ENCODE measurements around the gene PRR33. TPM values are rescaled to one million over a fixed set of nuclear protein-coding genes. Genes with fewer than 3 reads are reported as not detected.

Gene PRR33
- total and polyA plus RNA-seq, 2 donors (not counting 3 experiments of a cell fraction or from before 2014, with no cell fraction given): not detected

DNA sequence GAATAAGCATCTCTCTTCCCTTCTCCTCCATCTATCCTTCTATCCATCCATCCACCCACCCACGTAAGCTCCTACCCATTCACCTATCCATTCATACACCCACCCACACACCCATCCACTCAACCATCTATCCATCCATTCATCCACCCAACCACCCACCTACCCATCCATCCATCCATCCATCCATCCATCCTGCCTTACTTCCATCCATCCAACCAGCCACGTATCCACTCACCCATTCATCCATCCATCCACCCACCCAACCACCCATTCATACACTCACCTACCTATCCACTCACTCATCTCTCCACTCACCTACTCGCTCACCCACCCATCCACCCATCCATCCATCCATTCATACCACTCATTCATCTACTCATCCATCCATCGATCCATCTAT, 41.0 kb upstream of the PRR33 start:
- no peaks in the 10 kb centered on the region for H3K36me3 ChIP-seq (ENCODE audit: control insufficient read depth in 2 of 2, extremely low read depth in 1 of 2, insufficient read depth in 2 of 2, low read length in 2 of 2)
- no peak overlapping the region for H3K4me2 ChIP-seq (ENCODE audit: insufficient read depth, low read length)
- no peaks in the 10 kb centered on the region for H3K79me2 ChIP-seq (ENCODE audit: control insufficient read depth, insufficient read depth, low read length)
- DNase-seq (ENCODE audit: low read depth, low spot score) (no peak), FAIRE-seq (no peak)
- intact Hi-C loops (cut with micrococcal nuclease): no loop called here
- H3K4me3 ChIP-seq (replicated peaks in 1 of 3; ENCODE audit: insufficient read depth in 1 of 3, low read depth in 1 of 3, low read length in 3 of 3): no peak overlapping the region
- H2AFZ ChIP-seq (ENCODE audit: low read depth, low read length): no peak overlapping the region
- no peaks in the 10 kb centered on the region for H3K9me3 ChIP-seq (replicated peaks; ENCODE audit: control insufficient read depth, insufficient read depth, low read length)
- BruUV-seq (replicated peaks): no TSS peak
- H3K27ac ChIP-seq (ENCODE audit: insufficient read depth, low read depth, low read length): no peak overlapping the region
- ChIA-PET POLR2A (no interaction called here), CTCF (no interaction called here)
- H3K27me3 ChIP-seq (ENCODE audit: control insufficient read depth in 2 of 2, insufficient read depth in 2 of 2, low read length in 2 of 2): no peaks in the 10 kb centered on the region
- no peaks in the 10 kb centered on the region for H3K9me1 ChIP-seq (replicated peaks; ENCODE audit: control insufficient read depth, extremely low read depth, insufficient read depth, low read length)
- TF ChIP-seq EZH2 (IDR thresholded peaks at IDR 0.05; ENCODE audit: borderline replicate concordance, low read depth, low read length, severe bottlenecking) (no peak), GATA2 (IDR thresholded peaks at IDR 0.05; ENCODE audit: insufficient read depth, insufficient read length, low read depth, low read length) (no peak), POLR2AphosphoS5 (IDR thresholded peaks at IDR 0.05; ENCODE audit: insufficient read depth, low read depth, low read length) (no peak), FOS (IDR thresholded peaks at IDR 0.05; ENCODE audit: borderline replicate concordance, insufficient read depth, low read length) (no peak), JUN (IDR thresholded peaks at IDR 0.05; ENCODE audit: borderline replicate concordance, insufficient read depth, insufficient read length, low read depth) (no peak), POLR2A (IDR thresholded peaks at IDR 0.05; ENCODE audit: low read depth, low read length) (no peak), MYC (IDR thresholded peaks at IDR 0.05; ENCODE audit: low read depth, low read length) (no peak)
- TF ChIP-seq, protein P1, sequence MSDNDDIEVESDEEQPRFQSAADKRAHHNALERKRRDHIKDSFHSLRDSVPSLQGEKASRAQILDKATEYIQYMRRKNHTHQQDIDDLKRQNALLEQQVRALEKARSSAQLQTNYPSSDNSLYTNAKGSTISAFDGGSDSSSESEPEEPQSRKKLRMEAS (IDR thresholded peaks at IDR 0.05; ENCODE audit: insufficient read depth, insufficient read length): no peak
- TF ChIP-seq, protein P2, sequence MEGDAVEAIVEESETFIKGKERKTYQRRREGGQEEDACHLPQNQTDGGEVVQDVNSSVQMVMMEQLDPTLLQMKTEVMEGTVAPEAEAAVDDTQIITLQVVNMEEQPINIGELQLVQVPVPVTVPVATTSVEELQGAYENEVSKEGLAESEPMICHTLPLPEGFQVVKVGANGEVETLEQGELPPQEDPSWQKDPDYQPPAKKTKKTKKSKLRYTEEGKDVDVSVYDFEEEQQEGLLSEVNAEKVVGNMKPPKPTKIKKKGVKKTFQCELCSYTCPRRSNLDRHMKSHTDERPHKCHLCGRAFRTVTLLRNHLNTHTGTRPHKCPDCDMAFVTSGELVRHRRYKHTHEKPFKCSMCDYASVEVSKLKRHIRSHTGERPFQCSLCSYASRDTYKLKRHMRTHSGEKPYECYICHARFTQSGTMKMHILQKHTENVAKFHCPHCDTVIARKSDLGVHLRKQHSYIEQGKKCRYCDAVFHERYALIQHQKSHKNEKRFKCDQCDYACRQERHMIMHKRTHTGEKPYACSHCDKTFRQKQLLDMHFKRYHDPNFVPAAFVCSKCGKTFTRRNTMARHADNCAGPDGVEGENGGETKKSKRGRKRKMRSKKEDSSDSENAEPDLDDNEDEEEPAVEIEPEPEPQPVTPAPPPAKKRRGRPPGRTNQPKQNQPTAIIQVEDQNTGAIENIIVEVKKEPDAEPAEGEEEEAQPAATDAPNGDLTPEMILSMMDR (IDR thresholded peaks at IDR 0.05; ENCODE audit: extremely low read depth in 1 of 2, insufficient read depth in 1 of 2, low read depth in 1 of 2, low read length in 2 of 2): no peak
- H3K4me1 ChIP-seq (ENCODE audit: control insufficient read depth, extremely low read depth, insufficient read depth, low read length): no peaks in the 10 kb centered on the region
- H3K9ac ChIP-seq (replicated peaks; ENCODE audit: extremely low read depth, insufficient read depth, low read length): no peak overlapping the region
- dilution Hi-C loops (cut with MboI; ENCODE audit: extremely low pct_ligation_motif_present, low sequenced_read_pairs): no loop called here
- H4K20me1 ChIP-seq (replicated peaks; ENCODE audit: control insufficient read depth, extremely low read depth, insufficient read depth, low read length): no peaks in the 10 kb centered on the region
